Measurements from ENCODE around the gene RGS17. TPM values are rescaled to one million over a fixed set of nuclear protein-coding genes. Genes with fewer than 3 reads are reported as not detected.

The RGS17 gene
- total and polyA plus RNA-seq, 2 experiments from 2014 or later: 0.15 to 1.1 TPM

DNA sequence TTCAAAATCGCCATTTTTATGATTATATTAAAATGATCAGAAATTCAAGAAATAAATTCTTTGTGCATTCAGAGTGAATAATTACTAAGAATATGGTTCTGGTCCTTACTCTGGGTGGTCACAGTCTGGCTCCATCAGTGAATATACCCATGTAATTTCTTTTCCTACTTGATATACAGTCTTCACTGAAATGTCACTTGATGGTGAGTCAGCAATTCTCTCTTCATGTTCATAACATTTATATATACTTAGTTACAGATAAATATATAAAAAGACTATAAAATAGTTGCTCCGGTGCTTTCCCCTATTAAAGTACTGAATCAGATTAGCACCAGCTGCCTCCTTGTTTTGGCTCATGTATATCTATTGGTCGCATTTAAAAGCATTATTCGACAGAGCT, 72.2 kb downstream of the RGS17 start:
- Histone ChIP-seq H3K9me3 (ENCODE audit: low read depth) (no peaks in the 10 kb centered on the region), H3K4me3 (no peak overlapping the region), H3K4me1 (ENCODE audit: low read depth) (no peaks in the 10 kb centered on the region), H3K27ac (no peak overlapping the region), H3K27me3 (no peaks in the 10 kb centered on the region), H3K36me3 (no peaks in the 10 kb centered on the region)
- TF ChIP-seq, protein P1, sequence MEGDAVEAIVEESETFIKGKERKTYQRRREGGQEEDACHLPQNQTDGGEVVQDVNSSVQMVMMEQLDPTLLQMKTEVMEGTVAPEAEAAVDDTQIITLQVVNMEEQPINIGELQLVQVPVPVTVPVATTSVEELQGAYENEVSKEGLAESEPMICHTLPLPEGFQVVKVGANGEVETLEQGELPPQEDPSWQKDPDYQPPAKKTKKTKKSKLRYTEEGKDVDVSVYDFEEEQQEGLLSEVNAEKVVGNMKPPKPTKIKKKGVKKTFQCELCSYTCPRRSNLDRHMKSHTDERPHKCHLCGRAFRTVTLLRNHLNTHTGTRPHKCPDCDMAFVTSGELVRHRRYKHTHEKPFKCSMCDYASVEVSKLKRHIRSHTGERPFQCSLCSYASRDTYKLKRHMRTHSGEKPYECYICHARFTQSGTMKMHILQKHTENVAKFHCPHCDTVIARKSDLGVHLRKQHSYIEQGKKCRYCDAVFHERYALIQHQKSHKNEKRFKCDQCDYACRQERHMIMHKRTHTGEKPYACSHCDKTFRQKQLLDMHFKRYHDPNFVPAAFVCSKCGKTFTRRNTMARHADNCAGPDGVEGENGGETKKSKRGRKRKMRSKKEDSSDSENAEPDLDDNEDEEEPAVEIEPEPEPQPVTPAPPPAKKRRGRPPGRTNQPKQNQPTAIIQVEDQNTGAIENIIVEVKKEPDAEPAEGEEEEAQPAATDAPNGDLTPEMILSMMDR (IDR thresholded peaks at IDR 0.05; ENCODE audit: low read depth, low read length): no peak
- peak in 1 of 2 donors; percentile 14 for DNase-seq (ENCODE audit: low read depth in 1 of 2, low spot score in 1 of 2)

DNA sequence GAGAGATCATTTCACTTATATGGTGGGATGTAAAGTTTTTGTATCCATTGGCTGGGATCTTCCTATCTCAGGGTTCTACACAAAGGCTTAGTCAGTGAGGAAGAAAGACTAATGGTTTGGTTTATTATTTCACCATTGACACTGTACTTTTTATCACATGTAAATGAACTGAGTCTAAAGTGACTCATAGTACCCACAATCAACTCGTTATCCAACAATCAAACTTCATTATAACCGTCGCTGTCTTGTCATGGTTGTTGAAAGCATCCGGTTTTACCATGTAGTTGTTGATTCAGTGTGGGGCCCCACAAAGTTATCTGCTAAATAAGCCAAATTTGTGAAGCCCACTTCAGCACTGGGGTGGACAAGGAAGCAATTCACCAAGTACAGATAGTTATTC, 72.8 kb downstream of the RGS17 start:
- TF ChIP-seq, protein P1 (IDR thresholded peaks at IDR 0.05; ENCODE audit: low read depth, low read length): no peak
- Histone ChIP-seq H3K4me1 (ENCODE audit: low read depth) (no peaks in the 10 kb centered on the region), H3K36me3 (no peaks in the 10 kb centered on the region), H3K4me3 (no peak overlapping the region), H3K27me3 (no peaks in the 10 kb centered on the region), H3K27ac (no peak overlapping the region), H3K9me3 (ENCODE audit: low read depth) (no peaks in the 10 kb centered on the region)
- DNase-seq (ENCODE audit: low read depth in 1 of 2, low spot score in 1 of 2): peak in 1 of 2 donors; percentile 27

DNA sequence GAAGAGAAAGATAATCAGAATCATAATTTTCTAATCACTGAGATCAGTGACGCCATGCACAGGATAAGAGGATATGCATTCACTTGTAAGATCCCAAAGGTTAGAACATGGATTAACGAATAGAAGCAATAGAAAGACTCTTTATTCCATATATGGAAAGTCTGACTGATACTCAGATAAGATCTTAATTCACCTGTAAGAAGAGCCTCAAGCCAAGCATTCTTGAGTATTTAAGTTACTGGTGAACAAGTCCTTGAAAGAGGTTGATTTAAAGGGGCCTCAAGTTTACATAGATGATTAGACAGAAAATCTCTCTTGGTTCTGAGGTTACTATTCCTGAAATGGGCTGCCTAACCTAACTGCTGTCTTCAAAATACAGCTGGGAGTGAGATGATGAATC, 74.8 kb downstream of the RGS17 start:
- no peaks in the 10 kb centered on the region for H3K4me1 ChIP-seq (ENCODE audit: low read depth)
- no peaks in the 10 kb centered on the region for H3K36me3 ChIP-seq
- H3K27me3 ChIP-seq: no peaks in the 10 kb centered on the region
- DNase-seq (ENCODE audit: low read depth in 1 of 2, low spot score in 1 of 2): no peak
- no peaks in the 10 kb centered on the region for H3K9me3 ChIP-seq (ENCODE audit: low read depth)
- no peak overlapping the region for H3K4me3 ChIP-seq
- TF ChIP-seq, protein P1 (IDR thresholded peaks at IDR 0.05; ENCODE audit: low read depth, low read length): no peak
- H3K27ac ChIP-seq: no peak overlapping the region

DNA sequence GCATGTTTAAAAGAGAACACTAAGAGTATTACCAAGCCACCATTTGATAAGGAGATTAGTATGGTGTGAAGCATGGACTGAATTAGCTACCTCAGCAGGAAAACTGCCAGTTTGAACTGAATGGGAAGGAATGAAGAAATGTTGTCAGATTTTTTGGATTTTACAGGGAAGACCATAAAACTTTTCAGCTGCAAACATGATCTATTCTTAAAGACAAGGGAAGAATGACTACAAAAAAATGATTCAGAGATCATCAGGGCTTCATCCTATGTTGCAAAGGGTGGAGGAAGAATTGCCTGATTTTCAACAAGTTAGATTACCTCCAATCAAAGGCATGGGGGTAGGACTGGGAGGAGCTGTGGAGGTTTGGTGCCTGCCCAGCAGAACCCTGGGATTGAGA, 79.3 kb downstream of the RGS17 start:
- no peaks in the 10 kb centered on the region for H3K9me3 ChIP-seq (ENCODE audit: low read depth)
- no peaks in the 10 kb centered on the region for H3K36me3 ChIP-seq
- TF ChIP-seq, protein P1 (IDR thresholded peaks at IDR 0.05; ENCODE audit: low read depth, low read length): no peak
- no peak for DNase-seq (ENCODE audit: low read depth in 1 of 2, low spot score in 1 of 2)
- H3K27ac ChIP-seq: no peak overlapping the region
- H3K4me3 ChIP-seq: no peak overlapping the region
- no peaks in the 10 kb centered on the region for H3K4me1 ChIP-seq (ENCODE audit: low read depth)
- H3K27me3 ChIP-seq: no peaks in the 10 kb centered on the region

DNA sequence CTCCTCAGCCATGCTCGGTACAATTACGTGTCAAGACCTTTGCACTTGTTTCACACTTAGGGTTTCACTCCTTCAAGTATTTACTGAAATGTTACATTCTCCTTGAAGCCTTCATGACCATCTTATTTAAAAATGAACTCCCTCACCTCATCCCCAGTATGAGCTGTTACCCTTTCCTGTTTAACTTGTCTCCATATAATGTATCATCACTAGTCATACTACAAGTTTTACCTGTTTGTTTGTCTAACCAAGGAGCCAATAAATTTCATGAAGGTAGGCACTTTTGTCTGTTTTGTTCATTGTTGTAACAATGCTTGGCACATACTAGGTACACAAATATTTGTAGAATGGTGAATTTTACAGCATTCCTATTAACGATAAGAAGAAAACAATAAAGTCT, 82.5 kb downstream of the RGS17 start:
- no peaks in the 10 kb centered on the region for H3K9me3 ChIP-seq (ENCODE audit: low read depth)
- no peaks in the 10 kb centered on the region for H3K27me3 ChIP-seq
- no peak overlapping the region for H3K4me3 ChIP-seq
- no peaks in the 10 kb centered on the region for H3K36me3 ChIP-seq
- no peaks in the 10 kb centered on the region for H3K4me1 ChIP-seq (ENCODE audit: low read depth)
- no peak for DNase-seq (ENCODE audit: low read depth in 1 of 2, low spot score in 1 of 2)
- TF ChIP-seq, protein P1 (IDR thresholded peaks at IDR 0.05; ENCODE audit: low read depth, low read length): no peak
- no peak overlapping the region for H3K27ac ChIP-seq

DNA sequence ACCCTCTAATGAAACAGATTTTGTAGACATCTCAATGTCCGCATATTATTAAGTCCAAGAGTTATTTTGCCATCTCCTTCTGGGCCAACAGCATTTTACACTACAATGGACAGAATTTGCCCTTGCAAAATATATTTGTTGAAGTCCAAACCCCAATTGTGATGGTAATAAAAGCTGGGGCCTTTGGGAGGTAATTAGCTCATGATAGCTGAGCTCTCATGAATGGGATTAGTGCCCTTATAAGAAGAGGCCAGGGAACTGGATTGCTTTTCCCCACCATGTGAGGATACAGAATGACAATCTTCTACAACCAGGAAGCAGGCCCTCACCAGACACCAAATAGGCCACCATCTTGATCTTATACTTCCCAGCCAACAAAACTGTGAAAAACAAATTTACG, 83.7 kb downstream of the RGS17 start:
- H3K27ac ChIP-seq: no peak overlapping the region
- H3K4me1 ChIP-seq (ENCODE audit: low read depth): no peaks in the 10 kb centered on the region
- H3K4me3 ChIP-seq: no peak overlapping the region
- H3K9me3 ChIP-seq (ENCODE audit: low read depth): no peaks in the 10 kb centered on the region
- no peak for DNase-seq (ENCODE audit: low read depth in 1 of 2, low spot score in 1 of 2)
- no peaks in the 10 kb centered on the region for H3K36me3 ChIP-seq
- no peaks in the 10 kb centered on the region for H3K27me3 ChIP-seq
- TF ChIP-seq, protein P1 (IDR thresholded peaks at IDR 0.05; ENCODE audit: low read depth, low read length): no peak

Data from cardiac muscle cell (in vitro differentiated cells and primary cell).